CD14-positive monocyte (primary cell): ENCODE results near the gene CCDC136. TPM values are rescaled to one million over a fixed set of nuclear protein-coding genes. Genes with fewer than 3 reads are reported as not detected.

Source experiments
- DNase-seq, 3 donors: peaks; one replicate each; pipeline ENCODE4 v3.0.0-alpha.2; 2011 to 2022
- H2AFZ ChIP-seq: 2 replicates; pipeline ENCODE4 v1.6.0; 2012; ENCODE audit warnings: mild to moderate bottlenecking, low read depth, low read length, inconsistent platforms; ENCODE audit not compliant: insufficient read depth, poor library complexity, severe bottlenecking
- H3K27ac ChIP-seq, 2 donors: 1 replicate in 1 of 2; 2 replicates in 1 of 2; pipeline ENCODE4 v1.5.1; 2012 to 2013; ENCODE audit warnings: low read length in 2 of 2, control low read depth in 1 of 2, inconsistent platforms in 1 of 2, low read depth in 1 of 2, mild to moderate bottlenecking in 1 of 2
- H3K27me3 ChIP-seq, 2 donors: one replicate each; pipeline versions ENCODE4 v1.6.0 to v1.6.1; 2011 to 2013; ENCODE audit warnings: low read length in 2 of 2; ENCODE audit not compliant: control insufficient read depth in 2 of 2, insufficient read depth in 2 of 2
- H3K36me3 ChIP-seq, 2 donors: replicated peaks in 1 of 2; 1 replicate in 1 of 2; 2 replicates in 1 of 2; pipeline versions ENCODE4 v1.5.1 to v1.6.1; 2012 to 2013; ENCODE audit warnings: low read length in 2 of 2, control low read depth in 1 of 2, inconsistent platforms in 1 of 2, mild to moderate bottlenecking in 1 of 2; ENCODE audit not compliant: insufficient read depth in 2 of 2, control insufficient read depth in 1 of 2
- H3K4me1 ChIP-seq, 2 donors: 1 replicate in 1 of 2; 2 replicates in 1 of 2; pipeline versions ENCODE4 v1.5.1 to v1.6.1; 2012 to 2013; ENCODE audit warnings: low read length in 2 of 2, control low read depth in 1 of 2, inconsistent platforms in 1 of 2, mild to moderate bottlenecking in 1 of 2, moderate library complexity in 1 of 2; ENCODE audit not compliant: insufficient read depth in 2 of 2, control insufficient read depth in 1 of 2
- H3K4me2 ChIP-seq: replicated peaks from 2 replicates; pipeline ENCODE3; 2012; ENCODE audit warnings: low read length, moderate library complexity, mild to moderate bottlenecking; ENCODE audit not compliant: poor library complexity, severe bottlenecking; ENCODE audit errors: extremely low read depth
- H3K4me3 ChIP-seq, 3 experiments: fragments of 200-600 bp in 1 of 3; sonication (generic) in 1 of 3; replicated peaks in 1 of 3; 1 replicate in 2 of 3; 2 replicates in 1 of 3; pipeline ENCODE4 v1.5.1; 2011 to 2013; ENCODE audit warnings: low read length in 3 of 3, mild to moderate bottlenecking in 3 of 3, control low read depth in 2 of 3, low read depth in 2 of 3, inconsistent platforms in 1 of 3, moderate library complexity in 1 of 3
- H3K79me2 ChIP-seq: 2 replicates; pipeline ENCODE4 v1.6.0; 2012; ENCODE audit warnings: mild to moderate bottlenecking, control low read depth, inconsistent platforms, low read length, moderate library complexity; ENCODE audit not compliant: insufficient read depth
- H3K9ac ChIP-seq: 2 replicates; pipeline ENCODE4 v1.6.0; 2017; ENCODE audit warnings: low read length, mild to moderate bottlenecking; ENCODE audit not compliant: insufficient read depth, poor library complexity, severe bottlenecking
- H3K9me3 ChIP-seq, 2 donors: replicated peaks in 1 of 2; 1 replicate in 1 of 2; 2 replicates in 1 of 2; pipeline versions ENCODE4 v1.5.1 to v1.6.1; 2012 to 2013; ENCODE audit warnings: low read length in 2 of 2, control low read depth in 1 of 2; ENCODE audit not compliant: control insufficient read depth in 1 of 2, insufficient read depth in 1 of 2
- H4K20me1 ChIP-seq: 2 replicates; pipeline ENCODE4 v1.6.0; 2012; ENCODE audit warnings: mild to moderate bottlenecking, low read length, control low read depth, moderate library complexity; ENCODE audit not compliant: insufficient read depth
- H3K27ac Mint-ChIP-seq, 7 donors: one replicate each; pipeline ENCODE4 v1.8.0; 2020; ENCODE audit warnings: mild to moderate bottlenecking in 7 of 7, mixed read lengths in 7 of 7, moderate library complexity in 6 of 7, inconsistent platforms in 2 of 7
- H3K27me3 Mint-ChIP-seq, 3 donors: one replicate each; pipeline ENCODE4 v1.8.0; 2021 to 2022; ENCODE audit warnings: low read depth in 3 of 3, mild to moderate bottlenecking in 3 of 3, mixed read lengths in 3 of 3, moderate library complexity in 3 of 3, inconsistent platforms in 1 of 3
- H3K36me3 Mint-ChIP-seq, 2 donors: one replicate each; pipeline ENCODE4 v1.8.0; 2020; ENCODE audit warnings: mixed read lengths in 2 of 2, inconsistent platforms in 1 of 2, mild to moderate bottlenecking in 1 of 2
- H3K4me1 Mint-ChIP-seq: one replicate; pipeline ENCODE4 v1.8.0; 2020; ENCODE audit warnings: mild to moderate bottlenecking, mixed read lengths
- H3K4me3 Mint-ChIP-seq, 2 donors: one replicate each; pipeline ENCODE4 v1.8.0; 2020; ENCODE audit warnings: mild to moderate bottlenecking in 2 of 2, mixed read lengths in 2 of 2, moderate library complexity in 1 of 2
- H3K9me3 Mint-ChIP-seq, 7 donors: one replicate each; pipeline ENCODE4 v1.8.0; 2020 to 2022; ENCODE audit warnings: mixed read lengths in 7 of 7, mild to moderate bottlenecking in 6 of 7, moderate library complexity in 6 of 7, inconsistent platforms in 2 of 7
- CTCF ChIP-seq: fragments of 200-600 bp; IDR thresholded peaks from one replicate; pipeline ENCODE4 v1.8.0; 2022; ENCODE audit warnings: antibody characterized with exemption, mild to moderate bottlenecking
- WGBS: methylation state at CpG from one replicate; pipeline ENCODE4 v1.1.5; 2013; ENCODE audit warnings: missing lambda C conversion rate; ENCODE audit not compliant: insufficient coverage; 5-methylcytosine and 5-hydroxymethylcytosine counted together
- intact Hi-C, 2 donors: fragments of 100-400 bp; cut with micrococcal nuclease; formaldehyde crosslinking; loops; one replicate each; pipeline versions ENCODE4 v1.15.0 to v1.15.1; 2023
- polyA plus RNA-seq, 3 donors: library from polyadenylated mRNA; depleted of rRNA in 1 of 3; unstranded in 2 of 3; stranded (reverse) in 1 of 3; fragments of 300-500 nt in 2 of 3; fragments of >200 nt in 1 of 3; fragmentation: Illumina TruSeq in 2 of 3; gene quantifications; 1 replicate in 2 of 3; 2 replicates in 1 of 3; pipeline ENCODE4 v1.2.3, GENCODE V29; 2012 to 2021

Gene CCDC136
- polyA plus RNA-seq, 3 donors, result 0.26 to 2.6 TPM; not detected in 1

GRCh38 chr7:128752251-128752650, 39.5 kb upstream of the CCDC136 start:
- Mint-ChIP-seq H3K4me3 (no peak overlapping the region), H3K27me3 (peaks cover 0 to under 1% (median 0%) of the 10 kb centered on the region in 3 donors), H3K4me1 (no peaks in the 10 kb centered on the region), H3K27ac (no peak overlapping the region), H3K36me3 (peaks cover 59 to 83% of the 10 kb centered on the region in 2 donors), H3K9me3 (no peaks in the 10 kb centered on the region)
- TF ChIP-seq CTCF, result no peak
- H3K9me3 ChIP-seq, result no peaks in the 10 kb centered on the region
- H3K4me2 ChIP-seq, result no peak overlapping the region
- DNase-seq, result no peak
- peaks cover 81 to 100% of the 10 kb centered on the region in 2 donors for H3K36me3 ChIP-seq
- WGBS, result no CpG with 5 or more reads among the region's 1 CpG
- intact Hi-C loops, result no loop called here
- H3K79me2 ChIP-seq, result peaks cover 41% of the 10 kb centered on the region
- H4K20me1 ChIP-seq, result peaks cover 9% of the 10 kb centered on the region
- H3K4me3 ChIP-seq, result no peak overlapping the region
- H3K9ac ChIP-seq, result no peak overlapping the region
- H3K27me3 ChIP-seq, result no peaks in the 10 kb centered on the region
- H2AFZ ChIP-seq, result no peak overlapping the region
- no peak overlapping the region for H3K27ac ChIP-seq
- no peaks in the 10 kb centered on the region for H3K4me1 ChIP-seq

- Histone ChIP-seq H3K27me3 (no peaks in the 10 kb centered on the region), H3K9ac (no peak overlapping the region), H3K4me2 (no peak overlapping the region), H3K79me2 (peaks cover 13% of the 10 kb centered on the region), H4K20me1 (no peaks in the 10 kb centered on the region), H3K9me3 (no peaks in the 10 kb centered on the region), H2AFZ (no peak overlapping the region), H3K27ac (no peak overlapping the region), H3K4me3 (no peak overlapping the region), H3K36me3 (peaks cover 78 to 100% of the 10 kb centered on the region in 2 donors), H3K4me1 (no peaks in the 10 kb centered on the region)
- H3K4me1 Mint-ChIP-seq, result no peaks in the 10 kb centered on the region
- H3K9me3 Mint-ChIP-seq, result no peaks in the 10 kb centered on the region
- peaks cover 57 to 78% of the 10 kb centered on the region in 2 donors for H3K36me3 Mint-ChIP-seq
- DNase-seq, result no peak
- no peak overlapping the region for H3K4me3 Mint-ChIP-seq
- H3K27ac Mint-ChIP-seq, result no peak overlapping the region
- WGBS, result no CpG with 5 or more reads among the region's 2 CpGs
- no peaks in the 10 kb centered on the region for H3K27me3 Mint-ChIP-seq
- TF ChIP-seq CTCF, result no peak
- intact Hi-C loops, result no loop called here
These were observed 36.5 kb upstream of the CCDC136 start for GRCh38 chr7:128755075-128755818.
